Calu3 (cell line): ENCODE measurements around the gene FERMT1. TPM values are rescaled to one million over a fixed set of nuclear protein-coding genes. Genes with fewer than 3 reads are reported as not detected.

Experiments used
- BruUV-seq: library from RNA; stranded (reverse); fragments of 400-500 nt; replicated peaks from 2 replicates; lab custom pipeline; 2021; lab: Mats Ljungman, UMichigan
- CTCF ChIA-PET: fragments of 300-600 bp; sonication (Branson Sonifier 250); formaldehyde crosslinking; loops from one replicate; lab custom pipeline; 2022; ENCODE audit warnings: antibody characterized with exemption; lab: Charles Lee
- DNase-seq: peaks from one replicate; pipeline ENCODE4 v3.0.0; 2022
- H3K27ac Mint-ChIP-seq: one replicate; pipeline ENCODE4 v1.8.0; 2022; ENCODE audit warnings: mixed read lengths; ENCODE audit not compliant: unreplicated experiment
- H3K27me3 Mint-ChIP-seq: one replicate; pipeline ENCODE4 v1.8.0; 2022; ENCODE audit warnings: mixed read lengths; ENCODE audit not compliant: unreplicated experiment
- H3K36me3 Mint-ChIP-seq: one replicate; pipeline ENCODE4 v1.8.0; 2022; ENCODE audit warnings: mild to moderate bottlenecking, moderate library complexity, mixed read lengths; ENCODE audit not compliant: insufficient read depth, unreplicated experiment
- H3K4me1 Mint-ChIP-seq: one replicate; pipeline ENCODE4 v1.8.0; 2022; ENCODE audit warnings: mild to moderate bottlenecking, low read depth, mixed read lengths; ENCODE audit not compliant: unreplicated experiment
- H3K4me3 Mint-ChIP-seq: one replicate; pipeline ENCODE4 v1.8.0; 2022; ENCODE audit warnings: mild to moderate bottlenecking, low read depth, moderate library complexity, mixed read lengths; ENCODE audit not compliant: unreplicated experiment
- H3K9me3 Mint-ChIP-seq: one replicate; pipeline ENCODE4 v1.8.0; 2022; ENCODE audit warnings: low read depth, mixed read lengths; ENCODE audit not compliant: unreplicated experiment
- intact Hi-C: fragments of 100-400 bp; cut with micrococcal nuclease; formaldehyde crosslinking; loops from one replicate; pipeline ENCODE4 v1.10.0; 2022; ENCODE audit not compliant: unreplicated experiment
- total RNA-seq: library from RNA; stranded (reverse); gene quantifications from 2 replicates; pipeline ENCODE4 v1.2.3, GENCODE V29; 2022
- TF ChIP-seq, protein P1 (sequence below): fragments of 200-600 bp; IDR thresholded peaks from one replicate; pipeline ENCODE4 v1.8.0; 2022; ENCODE audit warnings: antibody characterized with exemption; ENCODE audit not compliant: unreplicated experiment

The FERMT1 gene
- total RNA-seq, 1 experiment from 2014 or later = 23.5 TPM

DNA sequence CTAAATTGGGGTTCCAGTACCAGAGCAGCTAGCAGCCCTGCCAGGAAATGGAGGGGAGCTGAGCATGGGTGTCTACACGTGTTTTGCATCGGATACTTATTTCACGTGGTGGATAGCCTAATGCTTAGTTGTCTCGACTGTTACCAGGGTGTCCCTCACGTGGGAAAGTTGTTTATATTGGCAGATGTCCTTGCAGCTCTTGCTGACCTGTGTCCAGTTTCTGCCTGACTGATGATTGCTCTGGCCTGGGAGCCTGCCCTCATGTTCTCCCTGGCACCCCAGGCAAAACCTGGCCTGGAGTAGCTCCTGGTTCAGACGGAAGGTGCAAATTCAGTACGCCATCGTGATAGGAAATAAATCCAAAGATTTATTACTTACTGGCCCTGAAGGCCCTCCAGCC lies 11.8 kb upstream of the FERMT1 start:
- Mint-ChIP-seq H3K4me1 (no peaks in the 10 kb centered on the region), H3K36me3 (no peaks in the 10 kb centered on the region), H3K27ac (no peak overlapping the region), H3K27me3 (peaks cover 21% of the 10 kb centered on the region), H3K4me3 (no peak overlapping the region), H3K9me3 (peaks cover 2% of the 10 kb centered on the region)
- CTCF ChIA-PET = no interaction called here
- intact Hi-C loops = no loop called here
- TF ChIP-seq, protein P1, sequence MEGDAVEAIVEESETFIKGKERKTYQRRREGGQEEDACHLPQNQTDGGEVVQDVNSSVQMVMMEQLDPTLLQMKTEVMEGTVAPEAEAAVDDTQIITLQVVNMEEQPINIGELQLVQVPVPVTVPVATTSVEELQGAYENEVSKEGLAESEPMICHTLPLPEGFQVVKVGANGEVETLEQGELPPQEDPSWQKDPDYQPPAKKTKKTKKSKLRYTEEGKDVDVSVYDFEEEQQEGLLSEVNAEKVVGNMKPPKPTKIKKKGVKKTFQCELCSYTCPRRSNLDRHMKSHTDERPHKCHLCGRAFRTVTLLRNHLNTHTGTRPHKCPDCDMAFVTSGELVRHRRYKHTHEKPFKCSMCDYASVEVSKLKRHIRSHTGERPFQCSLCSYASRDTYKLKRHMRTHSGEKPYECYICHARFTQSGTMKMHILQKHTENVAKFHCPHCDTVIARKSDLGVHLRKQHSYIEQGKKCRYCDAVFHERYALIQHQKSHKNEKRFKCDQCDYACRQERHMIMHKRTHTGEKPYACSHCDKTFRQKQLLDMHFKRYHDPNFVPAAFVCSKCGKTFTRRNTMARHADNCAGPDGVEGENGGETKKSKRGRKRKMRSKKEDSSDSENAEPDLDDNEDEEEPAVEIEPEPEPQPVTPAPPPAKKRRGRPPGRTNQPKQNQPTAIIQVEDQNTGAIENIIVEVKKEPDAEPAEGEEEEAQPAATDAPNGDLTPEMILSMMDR = no peak
- BruUV-seq = no TSS peak
- no peak for DNase-seq

DNA sequence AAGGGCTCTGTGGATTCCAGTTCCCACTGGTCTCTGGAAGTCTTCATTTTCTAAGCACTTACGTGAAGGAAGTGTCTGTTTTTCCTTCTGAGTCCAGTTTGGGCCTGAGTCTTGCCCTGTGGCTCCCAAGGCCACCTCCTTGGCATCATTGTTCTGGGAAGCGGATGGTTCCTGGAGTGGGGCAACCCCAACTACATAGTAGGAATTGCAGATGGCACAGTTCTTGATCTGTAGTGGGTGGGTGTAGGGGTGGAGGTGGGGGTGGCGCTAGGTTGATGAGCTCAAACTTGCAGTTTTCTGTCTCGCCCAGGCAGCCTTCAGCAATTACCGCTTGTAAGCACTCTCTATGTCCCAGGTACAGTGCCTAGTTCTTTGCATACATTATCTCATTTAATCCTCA lies 7.2 kb upstream of the FERMT1 start:
- Mint-ChIP-seq H3K4me3 (no peak overlapping the region), H3K27ac (no peak overlapping the region), H3K4me1 (no peaks in the 10 kb centered on the region), H3K9me3 (peaks cover 2% of the 10 kb centered on the region), H3K27me3 (no peaks in the 10 kb centered on the region), H3K36me3 (no peaks in the 10 kb centered on the region)
- intact Hi-C loops = no loop called here
- no peak for DNase-seq
- CTCF ChIA-PET = no interaction called here
- no TSS peak for BruUV-seq
- TF ChIP-seq, protein P1 = no peak

DNA sequence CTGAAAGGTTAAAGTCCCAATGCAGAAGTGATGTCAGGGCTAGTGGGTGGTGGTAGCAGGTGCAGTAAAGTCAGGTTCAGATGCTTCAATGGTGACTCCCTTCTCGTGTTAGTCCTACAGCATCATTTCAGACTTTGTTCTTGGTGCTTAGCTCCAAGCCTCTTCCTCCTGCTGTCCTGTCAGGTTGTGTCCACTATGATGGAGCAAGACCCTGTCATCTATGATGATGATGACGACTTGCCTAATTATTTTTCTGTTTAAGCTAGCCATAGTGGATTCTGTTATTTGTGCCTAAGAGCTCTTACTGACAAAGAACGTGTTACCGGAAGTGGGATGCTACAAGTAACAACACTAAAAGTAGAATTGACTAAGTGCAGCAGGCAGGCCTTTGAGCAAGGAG lies 5.0 kb upstream of the FERMT1 start:
- Mint-ChIP-seq H3K4me3 (no peak overlapping the region), H3K4me1 (no peaks in the 10 kb centered on the region), H3K36me3 (peaks cover 8% of the 10 kb centered on the region), H3K27ac (no peak overlapping the region), H3K9me3 (peaks cover 2% of the 10 kb centered on the region), H3K27me3 (no peaks in the 10 kb centered on the region)
- DNase-seq = no peak
- TF ChIP-seq, protein P1 = no peak
- BruUV-seq = no TSS peak
- intact Hi-C loops = no loop called here
- CTCF ChIA-PET = no interaction called here

DNA sequence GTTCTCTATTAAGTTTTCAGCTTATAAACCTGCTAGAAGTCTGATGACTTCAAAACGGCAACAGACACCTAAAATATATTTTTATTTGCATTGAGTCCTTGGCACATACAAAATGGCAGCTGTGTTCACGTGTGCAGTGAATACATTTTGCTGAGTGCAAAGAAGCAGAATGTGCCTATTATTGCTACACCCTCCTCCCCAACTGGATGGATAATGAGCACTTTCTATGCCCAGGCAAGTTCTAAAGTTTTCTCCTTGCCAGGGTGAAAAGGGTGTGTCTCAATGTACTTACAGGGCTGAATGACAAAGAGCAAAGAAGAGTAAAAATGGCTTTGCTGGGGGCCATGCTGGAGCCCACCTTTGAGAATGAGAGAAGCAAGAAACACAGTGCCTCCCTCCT lies 4.0 kb upstream of the FERMT1 start:
- no peaks in the 10 kb centered on the region for H3K4me1 Mint-ChIP-seq
- no peaks in the 10 kb centered on the region for H3K27me3 Mint-ChIP-seq
- no peak overlapping the region for H3K4me3 Mint-ChIP-seq
- no TSS peak for BruUV-seq
- TF ChIP-seq, protein P1 = no peak
- no peak overlapping the region for H3K27ac Mint-ChIP-seq
- peaks cover 16% of the 10 kb centered on the region for H3K36me3 Mint-ChIP-seq
- no peak for DNase-seq
- CTCF ChIA-PET = interaction anchor here (0.7 kb wide), 2 partner anchors 353 to 558 kb away, joined by 4 to 5 read pairs; no protein-coding TSS in a partner anchor
- intact Hi-C loops = no loop called here
- H3K9me3 Mint-ChIP-seq = no peaks in the 10 kb centered on the region

DNA sequence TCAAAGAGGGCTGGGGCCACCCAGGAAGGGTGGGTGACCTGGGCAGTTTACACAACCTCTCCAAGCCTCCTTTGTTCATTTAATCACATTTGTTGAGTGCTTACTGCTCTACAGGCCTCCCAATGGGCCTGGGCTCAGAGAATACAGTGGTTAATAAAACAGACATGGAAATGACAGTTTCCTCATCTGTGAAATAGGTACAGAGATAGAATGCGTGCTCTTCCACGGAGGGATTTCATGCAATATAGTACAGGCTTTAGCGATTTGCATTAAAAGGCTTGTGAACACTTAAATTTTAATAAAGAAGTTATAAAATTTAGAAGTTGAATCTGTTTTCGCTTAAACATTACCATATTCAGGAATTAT lies 802 bp upstream of the FERMT1 start:
- Mint-ChIP-seq H3K4me3 (peak overlapping the region; percentile 91), H3K4me1 (no peaks in the 10 kb centered on the region), H3K36me3 (peaks cover 25% of the 10 kb centered on the region), H3K27me3 (no peaks in the 10 kb centered on the region), H3K27ac (peak overlapping the region; percentile 79), H3K9me3 (no peaks in the 10 kb centered on the region)
- TF ChIP-seq, protein P1 = no peak
- intact Hi-C loops = no loop called here
- no peak for DNase-seq
- BruUV-seq = no TSS peak
- CTCF ChIA-PET = no interaction called here
